Measurements from ENCODE around the gene CRLF2. TPM values are rescaled to one million over a fixed set of nuclear protein-coding genes. Genes with fewer than 3 reads are reported as not detected.

CRLF2 gene
- total and polyA plus RNA-seq, 2 of the 8 experiments (the other 6 are each of a cell fraction or from before 2014, with no cell fraction given) = 0.06 TPM; not detected in 1

GRCh38 chrX:1164322-1165288, 47.8 kb downstream of the CRLF2 start:
- Histone ChIP-seq H3K56ac (replicated peaks; ENCODE audit: insufficient read length, low read depth, low read length) (no peak overlapping the region), H3K23ac (ENCODE audit: insufficient read length) (no peak overlapping the region), H4K20me1 (replicated peaks in 1 of 2; ENCODE audit: control insufficient read depth in 1 of 2, insufficient read depth in 2 of 2, low read length in 2 of 2) (no peaks in the 10 kb centered on the region), H3K79me1 (ENCODE audit: low read depth, low read length) (no peaks in the 10 kb centered on the region), H4K91ac (replicated peaks; ENCODE audit: insufficient read length, low read length) (no peak overlapping the region), H2AFZ (ENCODE audit: low read length) (no peak overlapping the region), H3K4me1 (replicated peaks in 1 of 4; ENCODE audit: control insufficient read depth in 3 of 4, insufficient read depth in 4 of 4, low read length in 3 of 4) (peaks cover 0 to 3% (median 2%) of the 10 kb centered on the region in 4 experiments; a peak in 2 of 7 replicates), H2BK120ac (replicated peaks; ENCODE audit: low read depth, low read length) (no peak overlapping the region), H2BK15ac (ENCODE audit: low read length) (no peak overlapping the region), H3K9me3 (ENCODE audit: insufficient read depth in 2 of 2, low read depth in 1 of 2, low read length in 1 of 2) (peaks cover 0 to 3% of the 10 kb centered on the region in 2 experiments; a peak in 1 of 4 replicates), H4K8ac (ENCODE audit: extremely low read depth, insufficient read depth, low read length) (no peak overlapping the region), H3K4me3 (ENCODE audit: extremely low read depth in 1 of 4, insufficient read depth in 2 of 4, low read depth in 3 of 4, low read length in 4 of 4) (no peak overlapping the region), H3K27ac (ENCODE audit: low read depth, low read length) (no peak overlapping the region), H3K23me2 (ENCODE audit: low read depth, low read length) (peaks cover 1% of the 10 kb centered on the region; the same call in 1 of the 2 replicates), H2BK12ac (ENCODE audit: low read depth, low read length) (no peak overlapping the region), H3K18ac (ENCODE audit: extremely low read depth, low read length) (no peak overlapping the region; the same call in 1 of the 2 replicates), H3K79me2 (ENCODE audit: control insufficient read depth in 1 of 2, insufficient read depth in 2 of 2, low read length in 2 of 2) (no peaks in the 10 kb centered on the region), H4K5ac (ENCODE audit: insufficient read length, low read depth, low read length) (no peak overlapping the region), H2BK5ac (ENCODE audit: low read depth, low read length) (no peak overlapping the region), H3K4me2 (ENCODE audit: insufficient read depth in 1 of 2, low read depth in 2 of 2, low read length in 2 of 2) (no peak overlapping the region), H3K4ac (replicated peaks; ENCODE audit: insufficient read length, low read depth, low read length) (no peak overlapping the region), H2AK5ac (ENCODE audit: low read depth, low read length) (no peak overlapping the region), H3K14ac (ENCODE audit: insufficient read length) (no peak overlapping the region), H3K9ac (replicated peaks in 1 of 4; ENCODE audit: extremely low read depth in 1 of 4, low read depth in 3 of 4, low read length in 3 of 4) (no peak overlapping the region), H3K27me3 (replicated peaks in 1 of 4; ENCODE audit: control insufficient read depth in 3 of 4, extremely low read depth in 1 of 4, insufficient read depth in 3 of 4, low read length in 3 of 4) (no peaks in the 10 kb centered on the region), H2BK20ac (ENCODE audit: low read length) (no peak overlapping the region), H3K36me3 (ENCODE audit: control insufficient read depth in 2 of 4, insufficient read depth in 4 of 4, low read length in 3 of 4) (no peaks in the 10 kb centered on the region)
- no peak for FAIRE-seq
- DNase-seq (ENCODE audit: low read depth in 1 of 2, low spot score in 2 of 2) = peak in 1 of 2 experiments; percentile 51
- 81% methylated on average over 18 of the region's 18 CpGs; no CpG with 5 or more reads in 1 of the 2 experiments for WGBS, 2 experiments (ENCODE audit: extremely low coverage in 1 of 2, insufficient coverage in 1 of 2, insufficient read length in 1 of 2, insufficient replicate concordance in 2 of 2, low coverage in 1 of 2, low lambda C conversion rate in 2 of 2, missing lambda C conversion rate in 1 of 2)
- ChIA-PET CTCF (ENCODE audit: partially characterized antibody) (no interaction called here), POLR2A (ENCODE audit: partially characterized antibody) (no interaction called here)
- TF ChIP-seq ATF2 (IDR thresholded peaks at IDR 0.05; ENCODE audit: low read length) = no peak
- TF ChIP-seq CBX8 (IDR thresholded peaks at IDR 0.05; ENCODE audit: borderline replicate concordance, low read depth, low read length) = no peak
- TF ChIP-seq TAF7 (optimal IDR thresholded peaks at IDR 0.05; ENCODE audit: borderline replicate concordance, low read depth, low read length) = no peak
- TF ChIP-seq PHF8 (conservative IDR thresholded peaks at IDR 0.05; ENCODE audit: low read depth, low read length) = no peak
- no peak for TF ChIP-seq BRCA1 (IDR thresholded peaks at IDR 0.05; ENCODE audit: low read depth, low read length)
- TF ChIP-seq CREB1 (IDR thresholded peaks at IDR 0.05) = no peak
- TF ChIP-seq JUND (IDR thresholded peaks at IDR 0.05; ENCODE audit: low read length) = no peak
- no peak for TF ChIP-seq RFX5 (IDR thresholded peaks at IDR 0.05; ENCODE audit: borderline replicate concordance, low read depth, low read length)
- no peak for TF ChIP-seq CTBP2 (IDR thresholded peaks at IDR 0.05; ENCODE audit: borderline replicate concordance, insufficient read depth, insufficient read length, low read length)
- no peak for TF ChIP-seq NANOG (IDR thresholded peaks at IDR 0.05; ENCODE audit: insufficient read depth, low read depth, low read length, poor library complexity, severe bottlenecking)
